Fibroblast of lung (primary cell): ENCODE results near the gene BTBD17. TPM values are rescaled to one million over a fixed set of nuclear protein-coding genes. Genes with fewer than 3 reads are reported as not detected.

Experiments used
- DNase-seq, 2 donors: peaks; one replicate each; pipeline versions ENCODE4 v3.0.0 to v3.0.0-alpha.2; 2010; ENCODE audit warnings: low read depth in 2 of 2
- H2AFZ ChIP-seq: 2 replicates; pipeline ENCODE4 v1.5.1; 2012; ENCODE audit warnings: low read length, control low read depth, inconsistent platforms
- H3K27ac ChIP-seq: 2 replicates; pipeline ENCODE4 v1.5.1; 2011; ENCODE audit warnings: low read length, control low read depth; ENCODE audit not compliant: insufficient read depth
- H3K27me3 ChIP-seq: 2 replicates; pipeline ENCODE4 v1.5.1; 2011; ENCODE audit warnings: mild to moderate bottlenecking, low read length; ENCODE audit not compliant: control insufficient read depth, insufficient read depth
- H3K36me3 ChIP-seq: 2 replicates; pipeline ENCODE4 v1.5.1; 2011; ENCODE audit warnings: low read length; ENCODE audit not compliant: control insufficient read depth, insufficient read depth
- H3K4me1 ChIP-seq: 2 replicates; pipeline ENCODE4 v1.5.1; 2011; ENCODE audit warnings: low read length; ENCODE audit not compliant: control insufficient read depth, insufficient read depth; ENCODE audit errors: extremely low read depth
- H3K4me2 ChIP-seq: 2 replicates; pipeline ENCODE4 v1.5.1; 2011; ENCODE audit warnings: low read length, control low read depth; ENCODE audit not compliant: insufficient read depth; ENCODE audit errors: extremely low read depth
- H3K4me3 ChIP-seq, 4 experiments: fragments of 200-600 bp in 1 of 4; sonication (generic) in 1 of 4; replicated peaks in 1 of 4; 2 replicates each; pipeline ENCODE4 v1.5.1; 2011 to 2016; ENCODE audit warnings: low read length in 4 of 4, low read depth in 3 of 4, mild to moderate bottlenecking in 3 of 4, control low read depth in 2 of 4, inconsistent platforms in 1 of 4, mixed read lengths in 1 of 4; ENCODE audit not compliant: insufficient read depth in 1 of 4; ENCODE audit errors: control extremely low read depth in 1 of 4
- H3K79me2 ChIP-seq: 2 replicates; pipeline ENCODE4 v1.5.1; 2012; ENCODE audit warnings: mild to moderate bottlenecking, low read length, inconsistent platforms; ENCODE audit not compliant: control insufficient read depth, insufficient read depth
- H3K9ac ChIP-seq: 2 replicates; pipeline ENCODE4 v1.5.1; 2011; ENCODE audit warnings: mild to moderate bottlenecking, low read length, control low read depth; ENCODE audit not compliant: insufficient read depth
- H3K9me3 ChIP-seq: 2 replicates; pipeline ENCODE4 v1.5.1; 2012; ENCODE audit warnings: low read depth, low read length; ENCODE audit not compliant: control insufficient read depth, insufficient read depth
- H4K20me1 ChIP-seq: 2 replicates; pipeline ENCODE4 v1.5.1; 2011; ENCODE audit warnings: low read length; ENCODE audit not compliant: control insufficient read depth, insufficient read depth; ENCODE audit errors: extremely low read depth
- CTCF ChIP-seq, 2 donors: IDR thresholded peaks in 1 of 2; conservative IDR thresholded peaks in 1 of 2; 1 replicate in 1 of 2; 2 replicates in 1 of 2; pipeline ENCODE4 v1.5.1; 2011 to 2012; ENCODE audit warnings: low read length in 2 of 2, control low read depth in 1 of 2, inconsistent platforms in 1 of 2, low read depth in 1 of 2, mild to moderate bottlenecking in 1 of 2
- EZH2 ChIP-seq: IDR thresholded peaks from 2 replicates; pipeline ENCODE4 v1.5.1; 2012; ENCODE audit warnings: low read length, control low read depth, mild to moderate bottlenecking; ENCODE audit errors: missing control alignments
- polyA plus RNA-seq, 2 donors: library from polyadenylated mRNA; depleted of rRNA in 1 of 2; stranded (reverse) in 1 of 2; unstranded in 1 of 2; fragments of >200 nt; gene quantifications; 2 replicates each; pipeline ENCODE4 v1.2.1, GENCODE V29; 2011 to 2012; ENCODE audit warnings: missing spikeins in 1 of 2
- total RNA-seq: library from RNA; depleted of rRNA; stranded (reverse); fragments of >200 nt; gene quantifications from 2 replicates; pipeline ENCODE4 v1.2.1, GENCODE V29; 2014

Gene BTBD17
- total and polyA plus RNA-seq, 2 donors (not counting 1 experiment from before 2014, with no cell fraction given) = under 0.01 TPM; not detected in 1

- Histone ChIP-seq H3K4me3 (no peak overlapping the region), H3K4me2 (no peak overlapping the region), H3K36me3 (no peaks in the 10 kb centered on the region), H3K79me2 (no peaks in the 10 kb centered on the region), H3K4me1 (no peaks in the 10 kb centered on the region), H3K27ac (no peak overlapping the region), H3K9ac (no peak overlapping the region), H4K20me1 (no peaks in the 10 kb centered on the region), H3K9me3 (no peaks in the 10 kb centered on the region), H3K27me3 (no peaks in the 10 kb centered on the region), H2AFZ (no peak overlapping the region)
- no peak for DNase-seq
- no peak for TF ChIP-seq EZH2
- no peak for TF ChIP-seq CTCF (conservative IDR thresholded peaks at IDR 0.05 in 1 of 2, IDR thresholded peaks at IDR 0.05 in 1 of 2; ENCODE audit: low read depth in 1 of 2, low read length in 2 of 2)
These were observed 23.5 kb upstream of the BTBD17 start for GRCh38 chr17:74385201-74385600.

GRCh38 chr17:74383141-74383540 lies 21.5 kb upstream of the BTBD17 start:
- no peak for TF ChIP-seq EZH2
- TF ChIP-seq CTCF (conservative IDR thresholded peaks at IDR 0.05 in 1 of 2, IDR thresholded peaks at IDR 0.05 in 1 of 2; ENCODE audit: low read depth in 1 of 2, low read length in 2 of 2) = no peak
- H3K4me3 ChIP-seq = no peak overlapping the region
- no peak overlapping the region for H3K27ac ChIP-seq
- no peaks in the 10 kb centered on the region for H3K27me3 ChIP-seq
- DNase-seq = no peak
- H3K4me1 ChIP-seq = no peaks in the 10 kb centered on the region
- H4K20me1 ChIP-seq = no peaks in the 10 kb centered on the region
- no peak overlapping the region for H2AFZ ChIP-seq
- H3K9ac ChIP-seq = no peak overlapping the region
- H3K9me3 ChIP-seq = no peaks in the 10 kb centered on the region
- H3K36me3 ChIP-seq = no peaks in the 10 kb centered on the region
- no peak overlapping the region for H3K4me2 ChIP-seq
- H3K79me2 ChIP-seq = no peaks in the 10 kb centered on the region

- no peak overlapping the region for H3K4me2 ChIP-seq
- no peaks in the 10 kb centered on the region for H3K79me2 ChIP-seq
- no peak overlapping the region for H2AFZ ChIP-seq
- no peak overlapping the region for H3K27ac ChIP-seq
- no peaks in the 10 kb centered on the region for H3K9me3 ChIP-seq
- no peak overlapping the region for H3K9ac ChIP-seq
- no peak overlapping the region for H3K4me3 ChIP-seq
- no peaks in the 10 kb centered on the region for H3K27me3 ChIP-seq
- TF ChIP-seq CTCF (conservative IDR thresholded peaks at IDR 0.05 in 1 of 2, IDR thresholded peaks at IDR 0.05 in 1 of 2; ENCODE audit: low read depth in 1 of 2, low read length in 2 of 2) (no peak), EZH2 (no peak)
- no peaks in the 10 kb centered on the region for H3K36me3 ChIP-seq
- H4K20me1 ChIP-seq = no peaks in the 10 kb centered on the region
- no peaks in the 10 kb centered on the region for H3K4me1 ChIP-seq
- no peak for DNase-seq
These were observed 19.5 kb upstream of the BTBD17 start for GRCh38 chr17:74380959-74381808.
